ENCODE measurements around the gene SLC38A11.
"Not testable (repeated sequence)": the region's sequence is repeated elsewhere in the genome, so short reads cannot be mapped to it uniquely, and the experiment has no call there.

SLC38A11 gene

DNA sequence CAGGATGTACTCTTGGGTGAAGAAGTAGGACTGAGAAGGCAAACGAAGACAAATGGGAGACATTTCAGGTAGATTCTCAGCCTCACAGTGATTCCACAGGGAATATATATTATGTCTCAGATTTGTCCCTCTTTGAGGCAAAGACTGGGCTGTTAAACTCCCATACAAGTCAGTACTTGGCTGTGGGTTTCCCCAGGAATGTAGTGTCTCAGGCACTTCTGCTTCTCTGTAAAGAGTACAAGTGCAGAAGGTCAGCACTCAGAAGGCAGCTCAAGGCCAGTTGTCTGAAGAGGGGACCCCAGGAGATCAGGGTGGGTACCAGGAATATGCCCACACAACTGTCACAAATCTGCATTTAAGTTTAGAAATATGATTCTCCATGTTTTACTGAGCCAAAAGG, 73.8 kb downstream of the SLC38A11 start:
- no peak for DNase-seq

DNA sequence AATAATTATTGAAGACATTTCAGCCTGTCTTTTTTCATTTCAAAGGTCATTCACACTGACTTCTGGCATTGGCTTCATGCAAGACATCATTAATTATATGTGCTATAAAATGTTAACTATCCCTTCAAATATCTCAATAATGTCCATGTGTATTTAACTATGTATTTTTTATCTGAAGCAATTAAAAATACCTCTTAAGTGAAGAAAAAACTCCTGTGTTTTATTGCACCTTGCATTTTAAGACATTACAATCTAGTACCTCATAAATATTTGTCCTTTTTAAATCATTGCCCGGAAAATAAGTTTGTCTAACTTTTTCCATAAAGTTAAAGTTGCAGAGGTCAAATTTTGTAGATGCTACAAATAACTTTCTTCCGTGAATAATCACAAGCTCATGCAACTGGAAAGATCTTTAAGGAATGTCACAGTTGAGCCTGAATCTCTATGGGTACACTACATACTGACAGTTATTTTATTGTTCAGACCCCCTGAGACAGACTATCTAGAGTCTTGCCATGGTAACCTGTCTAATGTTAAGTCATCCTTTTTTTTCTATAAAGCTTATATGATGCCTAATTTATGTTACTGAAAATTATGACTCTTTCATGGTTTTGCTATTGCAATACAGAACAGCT, 75.3 kb downstream of the SLC38A11 start:
- no peak for DNase-seq

DNA sequence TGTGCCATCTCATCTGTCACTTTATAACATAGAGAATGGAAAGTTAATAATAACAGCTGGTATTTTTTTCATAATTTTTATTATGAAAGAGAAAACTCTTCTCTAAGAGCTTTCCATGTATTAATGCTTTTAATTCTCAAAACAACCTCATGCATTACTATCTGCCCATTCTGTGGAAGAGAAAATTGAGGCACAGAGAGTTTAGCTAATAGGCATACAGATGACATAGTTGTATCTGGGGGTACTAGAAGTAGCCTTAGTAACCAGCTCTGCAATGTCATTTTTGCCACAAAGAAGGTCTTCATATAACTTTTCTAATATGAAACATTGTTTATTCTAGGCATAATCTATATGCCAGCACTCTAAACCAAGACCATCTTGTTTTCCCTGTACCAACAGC, 77.4 kb downstream of the SLC38A11 start:
- no peak for DNase-seq

DNA sequence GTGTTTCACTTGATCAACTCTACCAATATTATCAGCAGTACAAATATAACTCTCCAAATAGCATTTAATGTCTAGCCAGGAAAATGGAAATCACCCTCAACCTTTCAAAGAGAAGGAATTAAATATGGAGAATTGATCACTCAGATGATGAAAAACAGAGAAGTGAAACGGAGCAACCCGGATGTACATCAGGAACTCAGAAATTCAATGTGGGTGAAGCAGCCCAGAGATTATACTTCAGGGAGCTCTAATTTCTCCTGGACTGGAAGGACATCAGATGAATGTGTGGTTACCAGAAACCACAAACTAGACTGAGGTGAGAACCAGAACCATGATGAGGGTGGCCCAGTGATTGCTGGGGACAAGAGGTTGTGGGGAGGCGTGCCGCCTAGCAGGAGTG, 78.2 kb downstream of the SLC38A11 start:
- DNase-seq: no peak

DNA sequence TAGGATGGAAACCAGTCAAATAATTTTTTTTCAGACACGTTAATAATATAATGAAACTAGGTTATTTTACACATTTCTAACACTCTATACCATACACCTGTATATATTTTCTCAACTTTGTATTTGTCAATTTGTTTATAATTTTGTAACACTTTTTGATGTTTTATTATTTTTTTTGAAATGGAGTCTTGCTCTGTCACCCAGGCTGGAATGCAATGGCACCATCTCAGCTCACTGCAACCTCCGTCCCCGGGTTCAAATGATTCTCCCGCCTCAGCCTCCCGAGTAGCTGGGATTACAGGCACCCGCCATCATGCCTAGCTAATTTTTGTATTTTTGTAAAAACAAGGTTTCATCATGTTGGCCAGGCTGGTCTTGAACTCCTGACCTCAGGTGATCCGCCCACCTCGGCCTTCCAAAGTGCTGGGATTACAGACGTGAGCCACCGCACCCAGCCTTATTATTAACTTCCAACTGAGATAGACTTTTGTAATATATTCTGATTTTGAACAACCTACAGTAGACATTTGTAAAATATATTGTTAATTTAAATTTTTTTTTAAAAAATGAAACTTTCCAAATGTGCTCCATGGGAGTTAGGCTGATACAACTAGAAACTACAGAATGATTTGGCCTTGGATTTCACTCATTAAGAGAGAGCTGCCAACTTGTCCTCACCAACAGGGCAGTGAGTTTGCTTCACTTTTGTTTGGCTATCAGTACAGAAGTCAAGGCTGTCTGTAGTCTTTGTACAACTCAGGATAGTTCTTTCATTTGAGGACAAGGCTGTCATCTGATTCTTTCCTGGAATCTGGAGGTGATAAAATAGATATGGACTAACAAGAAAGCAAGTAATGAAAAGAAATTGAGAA, 79.8 kb downstream of the SLC38A11 start:
- DNase-seq: no peak

DNA sequence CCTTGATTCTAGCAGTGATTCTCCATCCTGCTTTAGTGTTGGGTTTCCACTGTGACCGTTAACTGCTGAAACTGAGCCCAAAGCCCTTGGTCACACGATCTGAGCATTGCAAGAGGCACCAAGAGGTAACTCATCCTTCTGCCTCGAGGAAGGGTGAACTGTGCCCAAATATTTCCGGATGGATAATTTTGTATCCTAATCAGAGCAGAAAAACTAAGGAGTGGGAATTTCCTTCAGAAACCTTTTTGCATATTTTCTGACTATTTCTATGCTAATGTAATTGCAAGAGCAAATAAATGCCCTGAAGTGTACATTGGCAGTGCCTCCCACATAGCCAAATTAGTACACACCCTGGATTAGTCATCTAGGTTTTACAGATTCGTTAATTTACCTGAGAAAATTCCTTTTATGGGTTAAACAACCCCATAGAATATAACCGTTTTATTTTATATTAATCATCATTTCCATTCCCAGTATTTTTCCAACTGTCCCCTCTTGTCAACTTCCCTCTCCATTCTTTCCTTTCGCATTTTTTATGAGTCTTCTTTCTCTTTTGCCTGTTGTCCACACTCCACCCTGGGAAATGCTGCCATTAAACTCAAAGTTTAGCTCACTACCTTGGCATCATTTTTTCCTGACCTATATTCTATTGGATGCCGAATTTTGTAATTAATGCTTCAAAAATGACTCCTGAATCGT, 82.0 kb downstream of the SLC38A11 start:
- no peak for DNase-seq

DNA sequence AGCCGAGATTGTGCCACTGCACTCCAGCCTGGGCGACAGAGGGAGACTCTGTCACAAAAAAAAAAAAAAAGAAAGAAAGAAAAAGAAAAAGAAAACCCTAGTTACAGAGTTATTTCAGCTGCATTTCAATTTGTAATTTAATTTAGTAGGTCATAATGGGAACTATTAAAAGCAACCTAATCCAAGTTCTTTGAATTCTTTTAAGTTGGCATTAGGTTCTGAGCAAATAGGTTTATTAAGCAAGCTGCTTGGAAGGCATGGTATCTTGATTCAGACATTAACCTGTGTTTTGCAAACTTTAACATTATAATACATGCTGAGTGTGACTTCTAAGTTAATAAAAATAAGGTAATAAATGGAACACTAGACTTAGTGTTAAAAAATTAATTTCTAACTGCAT, 83.9 kb downstream of the SLC38A11 start:
- no peak for DNase-seq

DNA sequence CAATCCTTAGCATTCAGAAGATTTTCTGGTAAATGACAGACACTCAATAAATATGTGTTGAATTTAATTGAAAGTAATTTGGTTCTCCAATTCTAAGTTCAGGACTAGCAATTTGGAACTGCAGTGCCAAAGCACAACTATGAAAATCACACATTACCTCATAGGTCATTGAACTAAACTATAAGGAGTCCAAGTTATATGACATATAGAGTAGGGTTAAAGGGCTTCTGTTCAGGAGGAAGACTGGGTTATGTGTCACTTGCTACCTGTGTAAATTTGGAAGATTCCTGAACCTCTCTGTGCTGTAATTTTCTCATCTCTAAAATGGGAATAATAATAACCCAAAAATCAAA, 85.9 kb downstream of the SLC38A11 start:
- no peak for DNase-seq

DNA sequence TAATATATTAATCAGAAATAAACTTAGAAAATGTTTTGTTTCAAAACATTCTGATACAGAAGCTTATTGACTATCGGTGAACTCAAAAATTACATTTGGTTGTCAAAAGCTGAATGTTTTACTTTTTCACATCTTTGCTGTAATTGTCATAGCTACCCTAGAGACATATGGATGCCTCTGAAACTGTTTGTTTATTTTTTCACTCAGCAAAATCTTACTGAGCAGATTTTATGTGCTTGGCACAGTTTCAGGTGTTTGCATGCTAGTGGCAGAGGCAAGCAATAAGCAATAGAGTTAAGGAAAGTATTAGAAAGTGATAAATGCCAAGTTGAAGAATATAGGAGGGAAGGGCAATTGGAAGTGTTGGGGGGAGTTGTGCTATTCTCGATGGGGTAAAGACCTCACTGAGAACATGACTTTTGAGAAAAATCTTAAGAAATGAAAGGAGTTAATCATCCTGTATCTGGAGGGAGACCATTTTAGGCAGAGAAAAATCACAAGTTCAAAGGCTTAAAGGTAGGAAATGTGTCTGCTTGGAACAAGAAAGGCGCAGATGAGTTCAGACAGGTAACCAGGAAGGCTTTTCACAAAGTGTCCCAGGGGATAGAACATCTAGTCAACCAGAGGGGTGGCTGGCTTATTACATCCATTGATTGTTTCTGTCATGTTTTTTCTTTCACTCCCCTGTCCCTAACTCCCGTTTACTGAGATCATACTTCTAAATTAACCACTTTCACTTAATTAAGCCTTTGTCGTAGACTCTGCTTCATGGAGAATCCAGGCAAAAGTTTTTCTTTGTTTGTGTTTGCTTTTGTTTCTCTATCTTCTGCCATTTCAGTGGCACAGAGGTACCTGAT, 86.5 kb downstream of the SLC38A11 start:
- no peak for DNase-seq

DNA sequence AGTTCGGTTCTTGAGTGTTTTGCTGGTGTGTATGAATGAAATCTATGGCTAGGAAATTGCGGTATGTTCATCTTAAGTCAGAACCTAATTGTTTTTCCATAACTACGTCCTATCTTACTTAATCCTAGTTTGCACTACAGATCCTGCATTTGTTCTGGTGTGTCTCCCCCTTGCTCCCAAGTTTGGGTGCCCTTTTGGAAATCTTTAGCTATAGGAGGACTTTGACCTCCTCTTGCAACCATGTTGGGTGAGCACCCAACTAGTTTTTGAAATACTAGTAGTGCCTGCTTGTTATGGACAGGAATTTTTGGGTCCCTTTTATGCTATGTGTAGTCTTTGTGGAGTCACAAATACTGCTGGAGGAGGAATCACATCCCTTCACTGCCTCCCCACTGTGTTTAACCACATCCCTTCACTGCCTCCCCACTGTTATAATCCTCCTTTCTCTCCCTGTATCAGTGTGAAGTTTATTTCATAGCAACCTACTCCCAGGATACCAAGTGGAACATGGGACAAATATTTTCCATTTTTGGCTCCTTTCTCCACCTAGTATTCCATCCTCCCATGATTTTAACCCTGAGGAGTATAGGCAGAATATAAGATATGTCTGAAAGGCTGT, 87.4 kb downstream of the SLC38A11 start:
- DNase-seq: no peak

DNA sequence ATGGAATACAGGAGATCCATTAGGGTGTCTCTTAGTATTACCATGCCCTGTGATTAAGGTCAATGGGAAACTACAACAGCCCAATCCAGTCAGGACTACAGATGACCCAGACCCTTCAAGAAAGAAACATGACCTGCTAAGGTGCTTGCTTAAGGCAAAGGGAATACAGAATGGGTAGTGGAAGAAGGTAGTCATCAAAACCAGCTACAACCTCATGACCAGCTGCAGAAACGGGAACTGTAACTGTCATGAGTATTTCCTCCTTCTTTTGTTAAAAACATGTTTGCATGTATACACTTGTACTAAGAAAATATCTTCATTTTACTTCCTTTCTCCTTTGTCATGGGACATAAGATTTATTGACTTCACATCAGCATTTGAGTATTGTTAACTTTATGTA, 88.9 kb downstream of the SLC38A11 start:
- not testable (repeated sequence) for DNase-seq

DNA sequence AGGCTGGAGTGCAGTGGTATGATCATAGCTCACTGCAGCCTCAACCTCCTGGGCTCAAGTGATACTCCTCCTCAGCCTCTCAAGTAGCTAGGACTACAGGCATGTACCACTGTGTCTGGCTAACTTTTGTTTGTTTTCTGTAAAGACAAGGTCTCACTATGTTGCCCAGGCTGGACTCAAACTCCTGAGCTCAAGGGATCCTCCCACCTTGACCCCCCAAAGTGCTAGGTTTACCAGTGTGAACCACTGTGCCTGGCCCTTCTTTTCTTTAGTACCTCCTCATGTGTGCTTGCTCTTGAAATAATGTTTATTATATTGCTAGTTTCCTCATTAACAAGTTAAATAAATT, 94.7 kb downstream of the SLC38A11 start:
- no peak for DNase-seq

DNA sequence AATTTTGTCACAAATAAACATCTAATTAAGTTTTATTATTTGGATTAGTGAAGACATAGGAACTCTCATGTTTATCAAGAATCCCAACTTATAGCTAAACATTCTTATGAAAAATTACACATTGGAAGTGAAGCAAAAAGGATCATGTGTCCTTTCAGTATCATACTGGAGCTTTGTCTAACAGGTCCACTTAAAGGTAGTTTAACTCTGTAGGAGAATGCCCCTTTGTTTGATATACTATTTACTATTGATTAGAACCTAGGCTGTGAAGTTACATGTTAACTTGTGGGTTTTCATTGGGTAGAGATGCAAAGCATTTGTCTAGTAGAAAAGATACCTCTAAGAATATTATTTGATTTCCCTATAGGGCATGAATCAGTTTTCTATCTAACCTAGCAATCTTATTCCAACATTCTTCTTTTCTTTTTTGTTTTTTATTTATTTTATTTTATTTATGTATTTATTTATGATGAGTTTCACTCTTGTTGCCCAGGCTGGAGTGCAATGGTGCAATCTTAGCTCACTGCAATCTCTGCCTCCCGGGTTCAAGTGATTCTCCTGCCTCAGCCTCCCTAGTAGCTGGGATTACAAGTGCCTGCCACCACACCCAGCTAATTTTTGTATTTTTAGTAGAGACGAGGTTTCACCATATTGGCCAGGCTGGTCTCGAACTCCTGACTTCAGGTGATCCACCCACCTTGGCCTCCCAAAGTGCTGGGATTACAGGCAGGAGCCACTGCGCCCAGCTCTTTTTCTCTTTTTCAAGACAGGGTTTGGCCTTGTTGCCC, 95.2 kb downstream of the SLC38A11 start:
- DNase-seq: not testable (repeated sequence)

DNA sequence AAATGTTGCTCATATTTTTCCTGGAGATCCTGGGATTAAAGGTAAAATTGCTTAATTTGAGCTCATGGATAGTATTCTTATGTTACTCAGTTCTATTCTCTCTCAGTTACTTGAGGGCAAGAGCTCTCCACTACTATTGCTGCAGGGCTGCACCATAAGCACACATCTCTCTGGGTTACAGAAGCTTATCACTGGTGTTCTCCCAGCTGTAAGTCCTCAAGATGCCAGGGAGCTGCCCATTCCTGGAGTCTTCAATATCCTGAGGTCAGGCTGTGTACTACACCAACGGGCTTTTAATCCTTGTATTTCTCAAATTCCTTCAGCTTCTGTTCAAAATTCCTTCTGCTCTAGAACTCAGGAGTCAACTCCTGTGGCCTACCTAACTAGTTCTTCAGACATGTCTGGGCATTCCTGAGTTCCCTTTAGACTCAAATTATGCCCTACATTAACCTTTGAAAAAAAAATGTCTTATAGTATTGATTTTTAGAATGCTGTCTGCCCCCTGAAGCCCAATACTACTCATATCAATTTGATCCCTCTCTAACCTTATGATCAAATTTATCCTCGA, 96.0 kb downstream of the SLC38A11 start:
- DNase-seq: no peak

DNA sequence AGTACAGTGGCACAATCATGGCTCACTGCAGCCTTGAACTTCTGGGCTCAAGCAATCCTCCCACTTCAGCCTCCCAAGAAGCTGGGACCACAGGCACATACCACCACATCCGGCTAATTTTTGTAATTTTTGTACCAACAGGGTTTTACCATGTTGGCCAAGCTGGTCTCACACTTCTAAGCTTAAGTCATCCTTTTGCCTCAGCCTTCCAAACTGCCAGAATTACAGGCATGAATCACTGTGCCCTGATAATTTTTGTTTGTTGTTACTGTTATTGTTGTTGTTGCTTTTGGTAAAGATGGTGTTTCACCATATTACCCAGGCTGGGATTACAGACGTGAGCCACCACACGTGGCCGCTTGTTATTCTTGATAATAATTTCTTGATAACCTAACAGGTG, 103.2 kb downstream of the SLC38A11 start:
- no peak for DNase-seq

DNA sequence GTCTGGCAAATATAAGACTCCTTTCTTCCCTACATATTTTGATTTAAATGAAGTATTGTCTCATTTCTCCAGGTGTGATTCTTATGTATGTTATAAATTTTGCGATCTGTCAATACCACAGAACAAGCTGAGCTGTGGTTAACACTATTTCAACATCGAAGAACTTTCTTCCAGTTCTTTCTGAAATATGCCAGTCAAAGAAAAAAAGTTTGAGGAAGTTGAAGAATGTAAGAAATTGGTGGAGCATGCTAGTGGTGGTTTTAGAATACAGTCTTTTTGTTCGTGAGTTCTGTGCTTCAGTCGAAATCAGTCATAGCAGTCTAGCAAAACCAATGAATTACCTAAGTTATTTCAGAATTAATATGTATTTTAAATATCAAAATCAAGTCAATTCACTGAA, 105.1 kb downstream of the SLC38A11 start:
- no peak for DNase-seq

DNA sequence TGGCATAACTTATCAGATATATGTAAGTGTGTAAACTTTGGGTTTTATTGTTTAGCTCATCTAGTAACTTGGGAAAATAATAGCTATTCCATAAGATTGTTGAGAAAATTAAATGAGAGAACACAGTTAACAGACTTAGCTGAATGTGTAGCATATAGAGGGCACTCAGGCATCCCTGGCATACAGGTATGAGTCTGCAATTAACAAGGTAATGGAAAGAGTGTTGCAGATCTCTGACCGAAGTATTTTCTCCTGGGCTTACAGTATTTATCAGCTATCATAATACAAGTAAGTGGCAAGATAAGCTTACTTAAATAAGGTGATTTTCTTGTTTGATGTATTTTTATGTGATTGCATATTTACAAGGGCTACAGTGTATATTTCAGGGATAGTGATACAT, 105.8 kb downstream of the SLC38A11 start:
- no peak for DNase-seq

DNA sequence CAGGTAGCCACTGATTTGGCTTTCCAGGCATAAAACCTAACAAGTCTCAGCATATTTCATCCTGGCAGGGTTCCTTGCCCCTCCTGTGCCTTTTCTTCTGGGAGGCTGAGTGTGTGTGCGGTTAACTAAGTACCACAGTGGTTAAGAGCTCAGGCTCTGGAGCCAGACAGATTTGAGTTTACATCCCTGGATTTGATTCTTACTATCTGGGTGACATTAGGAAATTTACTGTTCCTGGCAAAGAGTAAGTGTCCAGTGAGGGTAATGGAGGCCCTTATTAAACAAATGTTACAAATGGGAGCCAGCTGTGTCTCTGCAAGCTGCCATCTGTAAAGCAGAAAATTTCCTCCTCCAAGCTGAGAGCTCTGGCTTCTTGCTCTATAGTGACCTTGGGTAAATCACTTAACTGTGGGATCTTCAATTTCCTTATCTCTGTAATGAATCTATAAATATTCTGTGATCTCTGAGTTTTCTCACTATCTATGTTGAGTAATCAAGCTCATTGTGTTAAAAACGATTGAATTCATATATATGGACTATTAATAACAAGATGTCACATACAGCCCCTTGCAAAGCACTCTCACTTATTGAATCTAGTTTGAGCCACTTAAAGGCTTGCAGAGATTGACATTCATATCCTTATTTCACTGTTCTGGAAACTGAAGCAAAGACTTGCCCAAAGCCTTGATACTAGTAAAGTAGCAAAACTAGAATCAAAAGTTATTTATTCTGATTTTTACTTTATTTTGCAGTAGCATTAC, 107.2 kb downstream of the SLC38A11 start:
- no peak for DNase-seq

DNA sequence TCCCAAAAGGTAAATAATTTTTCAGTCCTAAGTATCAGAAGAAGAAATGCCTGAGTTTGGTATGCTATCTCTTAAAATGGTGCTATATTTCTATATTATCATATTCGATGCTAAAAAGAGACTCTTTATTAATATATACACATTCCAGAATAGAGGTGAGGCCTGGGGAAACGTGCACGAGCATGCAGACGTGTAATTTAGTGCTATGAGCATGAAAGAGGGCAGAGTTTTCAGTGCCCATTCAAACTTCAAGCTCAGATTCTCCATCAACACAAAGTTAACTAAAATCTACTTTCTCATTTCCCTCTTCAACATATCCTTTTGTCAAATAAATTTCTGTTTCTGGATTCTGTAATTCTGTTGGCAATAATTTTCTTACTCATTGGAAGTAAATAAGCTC, 108.0 kb downstream of the SLC38A11 start:
- DNase-seq: no peak

All from anterior cingulate cortex (tissue), 58 donors.